Keratinocyte (primary cell): ENCODE measurements around the gene PHF2. TPM values are rescaled to one million over a fixed set of nuclear protein-coding genes. Genes with fewer than 3 reads are reported as not detected.

Experiments used
- DNase-seq: peaks from one replicate; pipeline ENCODE4 v3.0.0-alpha.2; 2011; ENCODE audit warnings: low read depth, missing footprints, low spot score
- FAIRE-seq: peaks from 2 replicates; lab custom pipeline; 2011; peaks lifted over from hg19 to GRCh38; lab: Jason Lieb, UNC
- H2AFZ ChIP-seq: 2 replicates; pipeline ENCODE4 v1.6.0; 2012; ENCODE audit warnings: low read length, control low read depth, inconsistent platforms; ENCODE audit not compliant: control insufficient read depth
- H3K27ac ChIP-seq: 2 replicates; pipeline ENCODE4 v1.5.1; 2011; ENCODE audit warnings: low read length; ENCODE audit not compliant: control insufficient read depth, insufficient read depth
- H3K27me3 ChIP-seq: 3 replicates; pipeline ENCODE4 v1.6.0; 2011; ENCODE audit warnings: low read length; ENCODE audit not compliant: control insufficient read depth, insufficient read depth; ENCODE audit errors: extremely low read depth
- H3K36me3 ChIP-seq, 2 experiments: 2 replicates in 1 of 2; 3 replicates in 1 of 2; pipeline ENCODE4 v1.5.1; 2011; ENCODE audit warnings: low read length in 2 of 2, mild to moderate bottlenecking in 1 of 2; ENCODE audit not compliant: control insufficient read depth in 2 of 2, insufficient read depth in 2 of 2; ENCODE audit errors: extremely low read depth in 1 of 2
- H3K4me1 ChIP-seq: 3 replicates; pipeline ENCODE4 v1.5.1; 2011; ENCODE audit warnings: low read length; ENCODE audit not compliant: control insufficient read depth, insufficient read depth; ENCODE audit errors: extremely low read depth
- H3K4me2 ChIP-seq: 3 replicates; pipeline ENCODE4 v1.6.0; 2011; ENCODE audit warnings: low read depth, low read length; ENCODE audit not compliant: control insufficient read depth, insufficient read depth; ENCODE audit errors: extremely low read depth
- H3K4me3 ChIP-seq, 3 experiments: fragments of 200-600 bp in 1 of 3; sonication (generic) in 1 of 3; 2 replicates in 2 of 3; 3 replicates in 1 of 3; pipeline ENCODE4 v1.5.1; 2011 to 2016; ENCODE audit warnings: low read length in 3 of 3, mild to moderate bottlenecking in 3 of 3, control low read depth in 2 of 3, inconsistent platforms in 1 of 3, low read depth in 1 of 3, mixed read lengths in 1 of 3, mixed run types in 1 of 3, moderate library complexity in 1 of 3; ENCODE audit not compliant: control insufficient read depth in 2 of 3, insufficient read depth in 2 of 3; ENCODE audit errors: extremely low read depth in 1 of 3
- H3K79me2 ChIP-seq: 2 replicates; pipeline ENCODE4 v1.6.0; 2012; ENCODE audit warnings: low read length; ENCODE audit not compliant: control insufficient read depth, insufficient read depth
- H3K9ac ChIP-seq: 3 replicates; pipeline ENCODE4 v1.6.0; 2011; ENCODE audit warnings: low read length; ENCODE audit not compliant: control insufficient read depth, insufficient read depth; ENCODE audit errors: extremely low read depth
- H3K9me1 ChIP-seq: 3 replicates; pipeline ENCODE4 v1.6.0; 2011; ENCODE audit warnings: low read length; ENCODE audit not compliant: control insufficient read depth, insufficient read depth; ENCODE audit errors: extremely low read depth
- H3K9me3 ChIP-seq: 2 replicates; pipeline ENCODE4 v1.5.1; 2012; ENCODE audit warnings: low read depth, low read length; ENCODE audit not compliant: control insufficient read depth
- H4K20me1 ChIP-seq: 3 replicates; pipeline ENCODE4 v1.6.0; 2011; ENCODE audit warnings: low read length; ENCODE audit not compliant: control insufficient read depth, insufficient read depth; ENCODE audit errors: extremely low read depth
- EZH2 ChIP-seq: IDR thresholded peaks from one replicate; pipeline ENCODE4 v1.6.1; 2012; ENCODE audit warnings: inconsistent platforms, mild to moderate bottlenecking, low read length, moderate library complexity
- dilution Hi-C: fragments of 300-500 bp; cut with MboI; formaldehyde crosslinking; loops from one replicate; pipeline ENCODE4 v1.7.0; 2020; ENCODE audit warnings: low sequenced_read_pairs; ENCODE audit not compliant: extremely low pct_ligation_motif_present
- polyA plus RNA-seq, 5 experiments: library from polyadenylated mRNA; depleted of rRNA in 3 of 5; stranded (reverse) in 3 of 5; stranded (forward) in 1 of 5; unstranded in 1 of 5; fragments of >200 nt; gene quantifications; 1 replicate in 1 of 5; 2 replicates in 3 of 5; 3 replicates in 1 of 5; pipeline versions ENCODE4 v1.2.1 to v1.2.3, GENCODE V29; 2011 to 2012; ENCODE audit warnings: missing spikeins in 2 of 5, low read depth in 1 of 5, low replicate concordance in 1 of 5
- TF ChIP-seq, protein P1 (sequence below), 3 experiments: IDR thresholded peaks in 1 of 3; conservative IDR thresholded peaks in 1 of 3; optimal IDR thresholded peaks in 1 of 3; 2 replicates in 2 of 3; 3 replicates in 1 of 3; pipeline versions ENCODE3 to v1.5.1; 2011; ENCODE audit warnings: low read length in 3 of 3, mild to moderate bottlenecking in 3 of 3, moderate library complexity in 2 of 3, control low read depth in 1 of 3, inconsistent platforms in 1 of 3; ENCODE audit not compliant: insufficient read depth in 2 of 3; ENCODE audit errors: extremely low read depth in 1 of 3

PHF2 gene
- polyA plus RNA-seq, 1 donor (not counting 4 experiments of a cell fraction or from before 2014, with no cell fraction given), result 5.1 TPM

DNA sequence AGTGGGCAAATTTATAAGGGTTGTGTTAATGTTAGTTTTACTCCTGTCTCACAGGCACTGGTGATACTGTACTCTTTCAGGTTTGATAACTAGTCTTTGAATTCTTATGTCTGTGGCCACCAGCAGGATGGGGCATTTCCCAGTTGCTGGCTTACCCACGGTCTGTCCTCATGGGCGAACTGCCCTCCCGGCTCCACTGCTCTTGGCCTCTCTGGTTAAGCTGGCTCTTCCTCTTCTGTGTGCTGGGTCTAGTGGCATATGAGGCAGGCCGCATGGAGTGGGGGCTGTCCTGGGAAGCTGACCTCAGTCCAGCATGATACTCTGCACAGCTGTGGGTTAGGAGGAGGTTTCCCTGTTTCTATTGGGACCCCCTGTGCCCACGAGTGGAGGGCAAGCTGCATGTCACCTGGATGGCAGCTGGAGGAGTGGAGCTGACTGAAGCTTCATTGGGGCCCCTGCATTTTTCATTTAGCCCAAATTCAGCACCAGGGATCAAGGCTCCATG is 19.5 kb downstream of the PHF2 start:
- Histone ChIP-seq H3K9ac (no peak overlapping the region), H3K4me2 (no peak overlapping the region), H3K27me3 (no peaks in the 10 kb centered on the region), H3K36me3 (peaks cover 0 to 2% of the 10 kb centered on the region in 2 experiments), H3K27ac (no peak overlapping the region), H3K4me3 (no peak overlapping the region), H2AFZ (no peak overlapping the region), H3K9me3 (no peaks in the 10 kb centered on the region), H3K4me1 (peaks cover 21% of the 10 kb centered on the region), H3K9me1 (no peaks in the 10 kb centered on the region), H3K79me2 (peaks cover 34% of the 10 kb centered on the region), H4K20me1 (peaks cover 2% of the 10 kb centered on the region)
- TF ChIP-seq EZH2, result no peak
- TF ChIP-seq, protein P1, sequence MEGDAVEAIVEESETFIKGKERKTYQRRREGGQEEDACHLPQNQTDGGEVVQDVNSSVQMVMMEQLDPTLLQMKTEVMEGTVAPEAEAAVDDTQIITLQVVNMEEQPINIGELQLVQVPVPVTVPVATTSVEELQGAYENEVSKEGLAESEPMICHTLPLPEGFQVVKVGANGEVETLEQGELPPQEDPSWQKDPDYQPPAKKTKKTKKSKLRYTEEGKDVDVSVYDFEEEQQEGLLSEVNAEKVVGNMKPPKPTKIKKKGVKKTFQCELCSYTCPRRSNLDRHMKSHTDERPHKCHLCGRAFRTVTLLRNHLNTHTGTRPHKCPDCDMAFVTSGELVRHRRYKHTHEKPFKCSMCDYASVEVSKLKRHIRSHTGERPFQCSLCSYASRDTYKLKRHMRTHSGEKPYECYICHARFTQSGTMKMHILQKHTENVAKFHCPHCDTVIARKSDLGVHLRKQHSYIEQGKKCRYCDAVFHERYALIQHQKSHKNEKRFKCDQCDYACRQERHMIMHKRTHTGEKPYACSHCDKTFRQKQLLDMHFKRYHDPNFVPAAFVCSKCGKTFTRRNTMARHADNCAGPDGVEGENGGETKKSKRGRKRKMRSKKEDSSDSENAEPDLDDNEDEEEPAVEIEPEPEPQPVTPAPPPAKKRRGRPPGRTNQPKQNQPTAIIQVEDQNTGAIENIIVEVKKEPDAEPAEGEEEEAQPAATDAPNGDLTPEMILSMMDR (optimal IDR thresholded peaks at IDR 0.05 in 1 of 3, IDR thresholded peaks at IDR 0.05 in 1 of 3, conservative IDR thresholded peaks at IDR 0.05 in 1 of 3; ENCODE audit: extremely low read depth in 1 of 3, insufficient read depth in 2 of 3, low read length in 3 of 3), result no peak
- FAIRE-seq (no peak), DNase-seq (no peak)
- dilution Hi-C loops, result no loop called here

DNA sequence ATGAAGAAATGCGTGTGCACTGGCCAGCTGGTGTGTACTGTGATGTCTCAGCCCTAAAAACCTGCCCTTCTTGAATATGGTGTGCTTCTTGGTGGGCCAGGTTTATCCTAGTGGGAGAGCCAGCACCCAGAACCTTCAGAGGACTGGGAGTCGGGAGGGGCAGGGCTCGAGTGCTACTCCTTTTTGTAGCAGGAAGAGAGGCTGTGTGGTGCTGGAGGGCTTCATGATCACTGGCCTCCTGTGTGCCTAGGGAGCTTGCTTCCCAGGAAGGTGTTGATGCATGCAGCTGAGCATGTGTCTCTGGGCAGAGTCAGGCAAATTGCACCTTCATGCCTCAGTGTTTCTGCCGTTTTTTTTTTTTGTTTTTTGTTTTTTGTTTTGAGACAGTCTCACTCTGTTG is 20.0 kb downstream of the PHF2 start:
- H3K27me3 ChIP-seq, result no peaks in the 10 kb centered on the region
- FAIRE-seq (no peak), DNase-seq (no peak)
- peaks cover 2% of the 10 kb centered on the region for H4K20me1 ChIP-seq
- no peak overlapping the region for H3K4me3 ChIP-seq
- TF ChIP-seq, protein P1 (optimal IDR thresholded peaks at IDR 0.05 in 1 of 3, IDR thresholded peaks at IDR 0.05 in 1 of 3, conservative IDR thresholded peaks at IDR 0.05 in 1 of 3; ENCODE audit: extremely low read depth in 1 of 3, insufficient read depth in 2 of 3, low read length in 3 of 3), result no peak
- no peaks in the 10 kb centered on the region for H3K9me3 ChIP-seq
- H3K79me2 ChIP-seq, result peaks cover 33% of the 10 kb centered on the region
- H2AFZ ChIP-seq, result no peak overlapping the region
- H3K4me1 ChIP-seq, result peaks cover 21% of the 10 kb centered on the region
- H3K4me2 ChIP-seq, result no peak overlapping the region
- H3K27ac ChIP-seq, result no peak overlapping the region
- peaks cover 0 to 2% of the 10 kb centered on the region in 2 experiments for H3K36me3 ChIP-seq
- H3K9me1 ChIP-seq, result no peaks in the 10 kb centered on the region
- dilution Hi-C loops, result no loop called here
- no peak overlapping the region for H3K9ac ChIP-seq
